ENCODE data around the gene DEXI.

DEXI gene

DNA sequence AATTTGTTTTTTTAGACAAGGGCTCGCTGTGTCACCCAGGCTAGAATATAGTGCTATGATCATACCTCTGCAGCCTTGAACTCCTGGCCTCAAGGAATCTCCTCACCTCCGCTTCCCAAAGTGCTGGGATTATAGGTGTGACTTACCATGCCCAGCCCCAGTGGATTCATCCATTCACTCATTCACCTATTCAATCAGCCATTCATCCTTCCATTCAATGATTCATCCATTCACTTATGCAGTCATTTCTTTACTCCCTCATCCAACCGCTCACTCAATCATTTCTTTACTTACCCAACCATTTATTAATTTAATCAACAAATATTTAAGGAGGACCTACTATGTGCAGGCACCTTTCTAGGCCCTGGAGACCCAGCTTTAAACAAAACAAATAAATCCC, 25.7 kb downstream of the DEXI start:
- DNase-seq (ENCODE audit: extremely low read depth, low read depth): no peak
- no peak overlapping the region for H3K4me3 ChIP-seq (replicated peaks; ENCODE audit: low read depth, low read length)
- TF ChIP-seq, protein P1, sequence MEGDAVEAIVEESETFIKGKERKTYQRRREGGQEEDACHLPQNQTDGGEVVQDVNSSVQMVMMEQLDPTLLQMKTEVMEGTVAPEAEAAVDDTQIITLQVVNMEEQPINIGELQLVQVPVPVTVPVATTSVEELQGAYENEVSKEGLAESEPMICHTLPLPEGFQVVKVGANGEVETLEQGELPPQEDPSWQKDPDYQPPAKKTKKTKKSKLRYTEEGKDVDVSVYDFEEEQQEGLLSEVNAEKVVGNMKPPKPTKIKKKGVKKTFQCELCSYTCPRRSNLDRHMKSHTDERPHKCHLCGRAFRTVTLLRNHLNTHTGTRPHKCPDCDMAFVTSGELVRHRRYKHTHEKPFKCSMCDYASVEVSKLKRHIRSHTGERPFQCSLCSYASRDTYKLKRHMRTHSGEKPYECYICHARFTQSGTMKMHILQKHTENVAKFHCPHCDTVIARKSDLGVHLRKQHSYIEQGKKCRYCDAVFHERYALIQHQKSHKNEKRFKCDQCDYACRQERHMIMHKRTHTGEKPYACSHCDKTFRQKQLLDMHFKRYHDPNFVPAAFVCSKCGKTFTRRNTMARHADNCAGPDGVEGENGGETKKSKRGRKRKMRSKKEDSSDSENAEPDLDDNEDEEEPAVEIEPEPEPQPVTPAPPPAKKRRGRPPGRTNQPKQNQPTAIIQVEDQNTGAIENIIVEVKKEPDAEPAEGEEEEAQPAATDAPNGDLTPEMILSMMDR (IDR thresholded peaks at IDR 0.05; ENCODE audit: low read depth, low read length, missing control alignments): no peak

DNA sequence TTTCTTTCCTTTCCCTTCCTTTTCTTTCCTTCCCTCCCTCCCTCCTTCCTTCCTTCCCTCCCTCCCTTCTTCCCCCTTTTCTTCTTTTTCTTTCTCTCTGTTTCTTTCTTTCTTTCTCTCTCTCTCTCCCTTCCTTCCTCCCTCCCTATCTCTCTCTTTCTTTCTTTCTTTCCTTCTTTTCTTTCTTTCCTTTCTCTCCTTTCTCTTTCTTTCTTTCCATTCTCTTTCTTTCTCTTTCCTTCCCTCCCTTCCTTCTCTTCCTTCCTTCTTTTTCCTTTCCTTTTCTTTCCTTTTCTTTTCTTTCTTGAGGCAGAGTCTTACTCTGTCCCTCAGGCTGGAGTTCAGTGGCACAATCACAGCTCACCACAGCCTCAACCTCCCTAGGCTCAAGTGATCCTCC, 31.0 kb downstream of the DEXI start:
- no peak overlapping the region for H3K4me3 ChIP-seq (replicated peaks; ENCODE audit: low read depth, low read length)
- TF ChIP-seq, protein P1 (IDR thresholded peaks at IDR 0.05; ENCODE audit: low read depth, low read length, missing control alignments): no peak
- DNase-seq (ENCODE audit: extremely low read depth, low read depth): no peak

DNA sequence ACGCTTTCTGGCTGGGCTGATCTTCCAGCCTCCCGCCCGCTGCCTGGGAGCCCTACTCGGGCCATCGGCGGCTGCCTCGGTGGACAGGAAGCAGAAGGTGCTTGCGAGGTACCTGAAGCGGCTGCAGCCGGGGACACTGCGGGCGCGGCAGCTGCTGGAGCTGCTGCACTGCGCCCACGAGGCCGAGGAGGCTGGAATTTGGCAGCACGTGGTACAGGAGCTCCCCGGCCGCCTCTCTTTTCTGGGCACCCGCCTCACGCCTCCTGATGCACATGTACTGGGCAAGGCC, 34.6 kb downstream of the DEXI start:
- TF ChIP-seq, protein P1 (IDR thresholded peaks at IDR 0.05; ENCODE audit: low read depth, low read length, missing control alignments): no peak
- H3K4me3 ChIP-seq (replicated peaks; ENCODE audit: low read depth, low read length): no peak overlapping the region
- DNase-seq (ENCODE audit: extremely low read depth, low read depth): no peak

DNA sequence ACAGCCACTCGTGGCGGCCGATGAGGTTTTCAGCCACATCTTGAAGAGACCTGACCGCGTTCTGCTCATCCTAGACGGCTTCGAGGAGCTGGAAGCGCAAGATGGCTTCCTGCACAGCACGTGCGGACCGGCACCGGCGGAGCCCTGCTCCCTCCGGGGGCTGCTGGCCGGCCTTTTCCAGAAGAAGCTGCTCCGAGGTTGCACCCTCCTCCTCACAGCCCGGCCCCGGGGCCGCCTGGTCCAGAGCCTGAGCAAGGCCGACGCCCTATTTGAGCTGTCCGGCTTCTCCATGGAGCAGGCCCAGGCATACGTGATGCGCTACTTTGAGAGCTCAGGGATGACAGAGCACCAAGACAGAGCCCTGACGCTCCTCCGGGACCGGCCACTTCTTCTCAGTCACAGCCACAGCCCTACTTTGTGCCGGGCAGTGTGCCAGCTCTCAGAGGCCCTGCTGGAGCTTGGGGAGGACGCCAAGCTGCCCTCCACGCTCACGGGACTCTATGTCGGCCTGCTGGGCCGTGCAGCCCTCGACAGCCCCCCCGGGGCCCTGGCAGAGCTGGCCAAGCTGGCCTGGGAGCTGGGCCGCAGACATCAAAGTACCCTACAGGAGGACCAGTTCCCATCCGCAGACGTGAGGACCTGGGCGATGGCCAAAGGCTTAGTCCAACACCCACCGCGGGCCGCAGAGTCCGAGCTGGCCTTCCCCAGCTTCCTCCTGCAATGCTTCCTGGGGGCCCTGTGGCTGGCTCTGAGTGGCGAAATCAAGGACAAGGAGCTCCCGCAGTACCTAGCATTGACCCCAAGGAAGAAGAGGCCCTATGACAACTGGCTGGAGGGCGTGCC, 35.1 kb downstream of the DEXI start:
- DNase-seq (ENCODE audit: extremely low read depth, low read depth): no peak
- no peak overlapping the region for H3K4me3 ChIP-seq (replicated peaks; ENCODE audit: low read depth, low read length)
- TF ChIP-seq, protein P1 (IDR thresholded peaks at IDR 0.05; ENCODE audit: low read depth, low read length, missing control alignments): no peak

GRCh38 chr16:10906482-10906881, 35.8 kb downstream of the DEXI start:
- TF ChIP-seq, protein P1 (IDR thresholded peaks at IDR 0.05; ENCODE audit: low read depth, low read length, missing control alignments): no peak
- DNase-seq (ENCODE audit: extremely low read depth, low read depth): no peak
- H3K4me3 ChIP-seq (replicated peaks; ENCODE audit: low read depth, low read length): no peak overlapping the region

GRCh38 chr16:10902999-10903398, 39.3 kb downstream of the DEXI start:
- no peak overlapping the region for H3K4me3 ChIP-seq (replicated peaks; ENCODE audit: low read depth, low read length)
- DNase-seq (ENCODE audit: extremely low read depth, low read depth): no peak
- TF ChIP-seq, protein P1 (IDR thresholded peaks at IDR 0.05; ENCODE audit: low read depth, low read length, missing control alignments): no peak

DNA sequence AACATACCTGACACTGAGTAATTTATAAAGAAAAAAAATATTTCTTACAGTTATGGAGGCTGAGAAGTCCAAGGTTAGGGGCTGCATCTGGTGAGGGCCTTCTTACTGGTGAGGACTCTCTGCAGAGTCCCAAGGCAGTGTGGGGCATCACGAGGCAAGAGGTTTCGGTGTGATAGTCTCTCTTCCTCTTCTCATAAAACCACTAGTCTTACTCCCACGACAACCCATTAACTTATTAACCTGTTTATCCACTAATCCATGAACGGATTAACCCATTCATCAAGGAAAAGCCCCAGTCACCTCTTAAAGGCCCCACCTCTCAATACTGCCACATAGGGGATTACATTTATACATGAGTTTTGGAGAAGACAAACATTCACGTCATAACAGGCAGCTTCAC, 45.1 kb downstream of the DEXI start:
- no peak for DNase-seq (ENCODE audit: extremely low read depth, low read depth)
- H3K4me3 ChIP-seq (replicated peaks; ENCODE audit: low read depth, low read length): no peak overlapping the region
- TF ChIP-seq, protein P1 (IDR thresholded peaks at IDR 0.05; ENCODE audit: low read depth, low read length, missing control alignments): no peak
